Measurements from ENCODE around the gene PALLD.

- TF ChIP-seq, protein P1, sequence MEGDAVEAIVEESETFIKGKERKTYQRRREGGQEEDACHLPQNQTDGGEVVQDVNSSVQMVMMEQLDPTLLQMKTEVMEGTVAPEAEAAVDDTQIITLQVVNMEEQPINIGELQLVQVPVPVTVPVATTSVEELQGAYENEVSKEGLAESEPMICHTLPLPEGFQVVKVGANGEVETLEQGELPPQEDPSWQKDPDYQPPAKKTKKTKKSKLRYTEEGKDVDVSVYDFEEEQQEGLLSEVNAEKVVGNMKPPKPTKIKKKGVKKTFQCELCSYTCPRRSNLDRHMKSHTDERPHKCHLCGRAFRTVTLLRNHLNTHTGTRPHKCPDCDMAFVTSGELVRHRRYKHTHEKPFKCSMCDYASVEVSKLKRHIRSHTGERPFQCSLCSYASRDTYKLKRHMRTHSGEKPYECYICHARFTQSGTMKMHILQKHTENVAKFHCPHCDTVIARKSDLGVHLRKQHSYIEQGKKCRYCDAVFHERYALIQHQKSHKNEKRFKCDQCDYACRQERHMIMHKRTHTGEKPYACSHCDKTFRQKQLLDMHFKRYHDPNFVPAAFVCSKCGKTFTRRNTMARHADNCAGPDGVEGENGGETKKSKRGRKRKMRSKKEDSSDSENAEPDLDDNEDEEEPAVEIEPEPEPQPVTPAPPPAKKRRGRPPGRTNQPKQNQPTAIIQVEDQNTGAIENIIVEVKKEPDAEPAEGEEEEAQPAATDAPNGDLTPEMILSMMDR (optimal IDR thresholded peaks at IDR 0.05 in 1 of 3, IDR thresholded peaks at IDR 0.05 in 1 of 3, conservative IDR thresholded peaks at IDR 0.05 in 1 of 3; ENCODE audit: extremely low read depth in 1 of 3, insufficient read depth in 2 of 3, low read length in 3 of 3): no peak
- TF ChIP-seq EZH2 (IDR thresholded peaks at IDR 0.05; ENCODE audit: low read length): no peak
Measured at GRCh38 chr4:168664242-168664891, 167.5 kb downstream of the PALLD start.

Data from keratinocyte (primary cell).